IMR-90 (cell line): ENCODE data around the gene GNA14.

Source experiments
- CEBPB ChIP-seq: IDR thresholded peaks from 2 replicates; pipeline ENCODE4 v1.6.1; 2012; ENCODE audit warnings: low read depth, low read length, improper control_type of control experiment
- MAZ ChIP-seq: IDR thresholded peaks from 2 replicates; pipeline ENCODE4 v1.6.1; 2012; ENCODE audit warnings: low read depth, mild to moderate bottlenecking, low read length, improper control_type of control experiment, moderate library complexity, borderline replicate concordance
- MXI1 ChIP-seq: IDR thresholded peaks from 2 replicates; pipeline ENCODE4 v1.6.1; 2012; ENCODE audit warnings: low read depth, mild to moderate bottlenecking, low read length, moderate library complexity, borderline replicate concordance
- POLR2A ChIP-seq: IDR thresholded peaks from 2 replicates; pipeline ENCODE4 v1.6.1; 2012; ENCODE audit warnings: mild to moderate bottlenecking, low read depth, low read length
- SMC3 ChIP-seq: fragments of 150-350 bp; IDR thresholded peaks from 2 replicates; pipeline ENCODE4 v1.6.1; 2016; ENCODE audit warnings: low read depth, mild to moderate bottlenecking, antibody characterized with exemption, low read length, moderate library complexity
- USF2 ChIP-seq: fragments of 150-350 bp; IDR thresholded peaks from 2 replicates; pipeline ENCODE4 v1.6.1; 2017; ENCODE audit warnings: mild to moderate bottlenecking, antibody characterized with exemption, low read length, low read depth
- TF ChIP-seq, protein P1 (sequence below): conservative IDR thresholded peaks from 2 replicates; pipeline ENCODE4 v1.5.1; 2012; ENCODE audit warnings: mild to moderate bottlenecking, low read depth, low read length, improper control_type of control experiment

GRCh38 chr9:77464661-77465060 is 183.5 kb downstream of the GNA14 start:
- TF ChIP-seq CEBPB (no peak), POLR2A (no peak), SMC3 (no peak), MAZ (no peak), MXI1 (no peak), USF2 (no peak)
- TF ChIP-seq, protein P1, sequence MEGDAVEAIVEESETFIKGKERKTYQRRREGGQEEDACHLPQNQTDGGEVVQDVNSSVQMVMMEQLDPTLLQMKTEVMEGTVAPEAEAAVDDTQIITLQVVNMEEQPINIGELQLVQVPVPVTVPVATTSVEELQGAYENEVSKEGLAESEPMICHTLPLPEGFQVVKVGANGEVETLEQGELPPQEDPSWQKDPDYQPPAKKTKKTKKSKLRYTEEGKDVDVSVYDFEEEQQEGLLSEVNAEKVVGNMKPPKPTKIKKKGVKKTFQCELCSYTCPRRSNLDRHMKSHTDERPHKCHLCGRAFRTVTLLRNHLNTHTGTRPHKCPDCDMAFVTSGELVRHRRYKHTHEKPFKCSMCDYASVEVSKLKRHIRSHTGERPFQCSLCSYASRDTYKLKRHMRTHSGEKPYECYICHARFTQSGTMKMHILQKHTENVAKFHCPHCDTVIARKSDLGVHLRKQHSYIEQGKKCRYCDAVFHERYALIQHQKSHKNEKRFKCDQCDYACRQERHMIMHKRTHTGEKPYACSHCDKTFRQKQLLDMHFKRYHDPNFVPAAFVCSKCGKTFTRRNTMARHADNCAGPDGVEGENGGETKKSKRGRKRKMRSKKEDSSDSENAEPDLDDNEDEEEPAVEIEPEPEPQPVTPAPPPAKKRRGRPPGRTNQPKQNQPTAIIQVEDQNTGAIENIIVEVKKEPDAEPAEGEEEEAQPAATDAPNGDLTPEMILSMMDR, result no peak
